Sciatic nerve (tissue), 2 donors: ENCODE data around the gene OTOS. TPM values are rescaled to one million over a fixed set of nuclear protein-coding genes. Genes with fewer than 3 reads are reported as not detected.

ENCODE experiments used
- ATAC-seq: fragments of 200-7000 bp; cut with Tn5 transposase; one replicate; pipeline ENCODE4 v1.9.1; 2020; ENCODE audit warnings: mild to moderate bottlenecking, moderate library complexity
- DNase-seq: peaks from one replicate; pipeline ENCODE4 v3.0.0-alpha.2; 2020; ENCODE audit warnings: low spot score
- intact Hi-C: fragments of 100-400 bp; cut with DNase I; formaldehyde crosslinking; loops from one replicate; pipeline ENCODE4 v1.14.2; 2022
- total RNA-seq: library from RNA; stranded (reverse); fragmentation: NEBNext Ultra II Directional; extraction: Animal tissue kit (Norgen Biotek cat#: 25700); gene quantifications from one replicate; pipeline ENCODE4 v1.2.1, GENCODE V29; 2021
- donor health status: DM: no; HTN: no; CAD: no.
- donor health status: DM: no; HTN: no; CAD: no.

OTOS gene
- total RNA-seq, 1 donor from 2014 or later = not detected

- no peak for ATAC-seq
Measured at GRCh38 chr2:240095556-240096523, 44.6 kb downstream of the OTOS start.

GRCh38 chr2:240089306-240089705 is 51.2 kb downstream of the OTOS start:
- intact Hi-C loops = no loop called here
- no peak for ATAC-seq
- DNase-seq = no peak

More at GRCh38 chr2:240095556-240096523, 44.6 kb downstream of the OTOS start:
- DNase-seq = no peak
- intact Hi-C loops = no loop called here

Other genes with a start within 250 kb of the OTOS start
- gene NDUFA10, start 115.3 kb downstream of the OTOS start, total RNA-seq = 124 TPM
- 5.1 TPM for gene OR6B2, start 110.2 kb downstream of the OTOS start, total RNA-seq
- gene OR6B3, start 87.1 kb downstream of the OTOS start, total RNA-seq = 8.3 TPM
- 124 TPM for gene COPS9, start 4.4 kb downstream of the OTOS start, total RNA-seq